H1 (cell line): Measurements from ENCODE around the gene SPDEF. TPM values are rescaled to one million over a fixed set of nuclear protein-coding genes. Genes with fewer than 3 reads are reported as not detected.

Source experiments
- CTCF ChIA-PET: fragments of 300-600 bp; sonication (Branson Sonifier 250); formaldehyde crosslinking; loops from one replicate; lab custom pipeline; 2021; ENCODE audit not compliant: partially characterized antibody; lab: Charles Lee
- POLR2A ChIA-PET: fragments of 300-600 bp; sonication (Branson Sonifier 250); formaldehyde crosslinking; loops from one replicate; lab custom pipeline; 2021; ENCODE audit warnings: inconsistent platforms; ENCODE audit not compliant: partially characterized antibody; lab: Charles Lee
- DNase-seq, 2 experiments: peaks; one replicate each; pipeline versions ENCODE4 v3.0.0 to v3.0.0-alpha.2; 2010 to 2022; ENCODE audit warnings: low spot score in 2 of 2, low read depth in 1 of 2, mixed read lengths in 1 of 2
- FAIRE-seq: peaks from 2 replicates; lab custom pipeline; 2011; peaks lifted over from hg19 to GRCh38; lab: Jason Lieb, UNC
- H2AFZ ChIP-seq: 2 replicates; pipeline ENCODE4 v1.8.1; 2012; ENCODE audit warnings: low read length, inconsistent platforms
- H2AK5ac ChIP-seq: 2 replicates; pipeline ENCODE4 v1.6.1; 2013; ENCODE audit warnings: low read depth, low read length
- H2BK120ac ChIP-seq: replicated peaks from 2 replicates; pipeline ENCODE3; 2013; ENCODE audit warnings: low read depth, low read length, inconsistent platforms
- H2BK12ac ChIP-seq: 2 replicates; pipeline ENCODE4 v1.6.1; 2013; ENCODE audit warnings: low read depth, low read length
- H2BK15ac ChIP-seq: 2 replicates; pipeline ENCODE4 v1.6.1; 2013; ENCODE audit warnings: low read length
- H2BK20ac ChIP-seq: 2 replicates; pipeline ENCODE4 v1.6.1; 2013; ENCODE audit warnings: low read length
- H2BK5ac ChIP-seq: 2 replicates; pipeline ENCODE4 v1.6.1; 2013; ENCODE audit warnings: low read depth, low read length
- H3K14ac ChIP-seq: 2 replicates; pipeline ENCODE4 v1.6.1; 2013; ENCODE audit warnings: inconsistent platforms; ENCODE audit not compliant: insufficient read length
- H3K18ac ChIP-seq: 2 replicates; pipeline ENCODE4 v1.6.1; 2013; ENCODE audit warnings: low read length; ENCODE audit errors: extremely low read depth
- H3K23ac ChIP-seq: 2 replicates; pipeline ENCODE4 v1.6.1; 2013; ENCODE audit warnings: inconsistent platforms; ENCODE audit not compliant: insufficient read length
- H3K23me2 ChIP-seq: 2 replicates; pipeline ENCODE4 v1.6.1; 2013; ENCODE audit warnings: low read depth, low read length
- H3K27ac ChIP-seq: 2 replicates; pipeline ENCODE4 v1.6.1; 2011; ENCODE audit warnings: low read depth, low read length, inconsistent platforms
- H3K27me3 ChIP-seq, 4 experiments: replicated peaks in 1 of 4; 1 replicate in 1 of 4; 2 replicates in 3 of 4; pipeline versions ENCODE4 v1.6.1 to v1.8.1; 2011 to 2013; ENCODE audit warnings: low read length in 3 of 4, mild to moderate bottlenecking in 3 of 4, inconsistent platforms in 2 of 4, mixed read lengths in 2 of 4, moderate library complexity in 1 of 4; ENCODE audit not compliant: control insufficient read depth in 3 of 4, insufficient read depth in 3 of 4; ENCODE audit errors: extremely low read depth in 1 of 4
- H3K36me3 ChIP-seq, 4 experiments: 2 replicates each; pipeline versions ENCODE4 v1.6.1 to v1.8.1; 2011 to 2013; ENCODE audit warnings: mild to moderate bottlenecking in 4 of 4, low read length in 3 of 4, moderate library complexity in 2 of 4, control low read depth in 1 of 4, inconsistent platforms in 1 of 4; ENCODE audit not compliant: insufficient read depth in 4 of 4, control insufficient read depth in 2 of 4
- H3K4ac ChIP-seq: replicated peaks from 2 replicates; pipeline ENCODE3; 2013; ENCODE audit warnings: low read length, low read depth, mixed read lengths, inconsistent platforms; ENCODE audit not compliant: insufficient read length
- H3K4me1 ChIP-seq, 4 experiments: replicated peaks in 1 of 4; 1 replicate in 1 of 4; 2 replicates in 3 of 4; pipeline versions ENCODE4 v1.6.1 to v1.8.1; 2011 to 2013; ENCODE audit warnings: low read length in 3 of 4, inconsistent platforms in 2 of 4, mixed read lengths in 1 of 4; ENCODE audit not compliant: insufficient read depth in 4 of 4, control insufficient read depth in 3 of 4
- H3K4me2 ChIP-seq, 2 experiments: 2 replicates each; pipeline versions ENCODE4 v1.6.1 to v1.8.1; 2011 to 2013; ENCODE audit warnings: low read depth in 2 of 2, low read length in 2 of 2, control low read depth in 1 of 2, inconsistent platforms in 1 of 2, mild to moderate bottlenecking in 1 of 2; ENCODE audit not compliant: insufficient read depth in 1 of 2
- H3K4me3 ChIP-seq, 4 experiments: fragments of 200-600, 300-600 bp in 1 of 4; sonication (generic), shearing (Covaris generic), sonication (Bioruptor Twin) in 1 of 4; 2 replicates each; pipeline versions ENCODE4 v1.5.1 to v1.8.1; 2011 to 2016; ENCODE audit warnings: low read length in 4 of 4, low read depth in 3 of 4, control low read depth in 2 of 4, inconsistent platforms in 2 of 4, mild to moderate bottlenecking in 2 of 4, mixed read lengths in 1 of 4, moderate library complexity in 1 of 4; ENCODE audit not compliant: insufficient read depth in 2 of 4; ENCODE audit errors: extremely low read depth in 1 of 4
- H3K56ac ChIP-seq: replicated peaks from 2 replicates; pipeline ENCODE3; 2013; ENCODE audit warnings: low read depth, mild to moderate bottlenecking, mixed read lengths, low read length, inconsistent platforms; ENCODE audit not compliant: insufficient read length
- H3K79me1 ChIP-seq: 2 replicates; pipeline ENCODE4 v1.6.1; 2013; ENCODE audit warnings: low read depth, low read length, control low read depth
- H3K79me2 ChIP-seq, 2 experiments: 2 replicates each; pipeline versions ENCODE4 v1.6.1 to v1.8.1; 2012 to 2013; ENCODE audit warnings: low read length in 2 of 2, mild to moderate bottlenecking in 2 of 2, inconsistent platforms in 1 of 2; ENCODE audit not compliant: insufficient read depth in 2 of 2, control insufficient read depth in 1 of 2
- H3K9ac ChIP-seq, 4 experiments: replicated peaks in 1 of 4; 1 replicate in 1 of 4; 2 replicates in 3 of 4; pipeline versions ENCODE4 v1.6.1 to v1.8.1; 2011 to 2013; ENCODE audit warnings: low read depth in 3 of 4, low read length in 3 of 4, control low read depth in 2 of 4, mild to moderate bottlenecking in 2 of 4, moderate library complexity in 2 of 4, inconsistent platforms in 1 of 4; ENCODE audit errors: extremely low read depth in 1 of 4
- H3K9me3 ChIP-seq, 2 experiments: 2 replicates each; pipeline versions ENCODE4 v1.6.1 to v1.8.1; 2012 to 2013; ENCODE audit warnings: mild to moderate bottlenecking in 2 of 2, moderate library complexity in 2 of 2, control low read depth in 1 of 2, inconsistent platforms in 1 of 2, low read depth in 1 of 2, low read length in 1 of 2, mixed read lengths in 1 of 2; ENCODE audit not compliant: insufficient read depth in 2 of 2
- H4K20me1 ChIP-seq, 2 experiments: replicated peaks in 1 of 2; 2 replicates each; pipeline versions ENCODE3 to v1.8.1; 2011 to 2013; ENCODE audit warnings: inconsistent platforms in 2 of 2, low read length in 2 of 2, mild to moderate bottlenecking in 1 of 2; ENCODE audit not compliant: insufficient read depth in 2 of 2, control insufficient read depth in 1 of 2
- H4K5ac ChIP-seq: 2 replicates; pipeline ENCODE4 v1.6.1; 2013; ENCODE audit warnings: low read length, low read depth, mixed read lengths, inconsistent platforms; ENCODE audit not compliant: insufficient read length
- H4K8ac ChIP-seq: 2 replicates; pipeline ENCODE4 v1.8.0; 2013; ENCODE audit warnings: mild to moderate bottlenecking, moderate library complexity, low read length, inconsistent platforms; ENCODE audit not compliant: insufficient read depth; ENCODE audit errors: extremely low read depth
- H4K91ac ChIP-seq: replicated peaks from 2 replicates; pipeline ENCODE3; 2013; ENCODE audit warnings: low read length, mixed read lengths, inconsistent platforms; ENCODE audit not compliant: insufficient read length
- BCL11A ChIP-seq, 2 experiments: IDR thresholded peaks; one replicate each; pipeline ENCODE4 v1.6.1; 2011; ENCODE audit warnings: low read depth in 2 of 2, low read length in 2 of 2, mild to moderate bottlenecking in 2 of 2
- CBX8 ChIP-seq: fragments of 300-800, 300-1000 bp; sonication (generic); IDR thresholded peaks from 2 replicates; pipeline ENCODE4 v1.7.1; 2016; ENCODE audit warnings: low read depth, low read length, borderline replicate concordance
- EGR1 ChIP-seq: IDR thresholded peaks from 2 replicates; pipeline ENCODE4 v1.6.1; 2011; ENCODE audit warnings: low read depth, low read length, borderline replicate concordance
- SAP30 ChIP-seq: fragments of 300-600 bp; sonication (generic); IDR thresholded peaks from 2 replicates; pipeline ENCODE4 v1.7.1; 2012; ENCODE audit warnings: low read length, moderate library complexity, mild to moderate bottlenecking, inconsistent platforms; ENCODE audit not compliant: insufficient read depth, insufficient replicate concordance
- SRF ChIP-seq: IDR thresholded peaks from 2 replicates; pipeline ENCODE4 v1.6.1; 2011; ENCODE audit warnings: mild to moderate bottlenecking, low read depth, low read length, moderate library complexity
- YY1 ChIP-seq: IDR thresholded peaks from 2 replicates; pipeline ENCODE4 v1.6.1; 2011; ENCODE audit warnings: low read depth, mild to moderate bottlenecking, low read length
- WGBS, 2 experiments: shearing (Covaris generic) in 1 of 2; methylation state at CpG; one replicate each; pipeline versions ENCODE4 v1.1.6 to v1.1.7; 2013 to 2015; ENCODE audit warnings: low lambda C conversion rate in 2 of 2, mixed read lengths in 2 of 2, inconsistent platforms in 1 of 2, low coverage in 1 of 2, missing lambda C conversion rate in 1 of 2; ENCODE audit not compliant: insufficient replicate concordance in 2 of 2, insufficient coverage in 1 of 2, insufficient read length in 1 of 2; ENCODE audit errors: extremely low coverage in 1 of 2, missing lambda C conversion rate in 1 of 2; 5-methylcytosine and 5-hydroxymethylcytosine counted together
- polyA plus RNA-seq, 7 experiments: library from polyadenylated mRNA; depleted of rRNA in 3 of 7; stranded (reverse) in 5 of 7; unstranded in 2 of 7; fragments of >200 nt in 5 of 7; fragments of 200-250 nt in 2 of 7; gene quantifications; 1 replicate in 5 of 7; 2 replicates in 1 of 7; 4 replicates in 1 of 7; pipeline versions ENCODE4 v1.2.1 to v1.2.3, GENCODE V29; 2011 to 2013; ENCODE audit warnings: missing spikeins in 2 of 7, mixed read lengths in 2 of 7
- total RNA-seq: library from RNA; stranded (reverse); fragmentation: NEBNext Ultra II Directional; extraction: Animal tissue kit (Norgen Biotek cat#: 25700); gene quantifications from 2 replicates; pipeline ENCODE4 v1.2.1, GENCODE V29; 2021
- TF ChIP-seq, protein P1 (sequence below): IDR thresholded peaks from 2 replicates; pipeline ENCODE4 v1.6.1; 2011; ENCODE audit warnings: low read depth, mild to moderate bottlenecking, low read length; ENCODE audit not compliant: insufficient read depth

Gene SPDEF
- total and polyA plus RNA-seq, 2 of the 8 experiments (the other 6 are each of a cell fraction or from before 2014, with no cell fraction given), result 0.15 to 0.30 TPM

DNA sequence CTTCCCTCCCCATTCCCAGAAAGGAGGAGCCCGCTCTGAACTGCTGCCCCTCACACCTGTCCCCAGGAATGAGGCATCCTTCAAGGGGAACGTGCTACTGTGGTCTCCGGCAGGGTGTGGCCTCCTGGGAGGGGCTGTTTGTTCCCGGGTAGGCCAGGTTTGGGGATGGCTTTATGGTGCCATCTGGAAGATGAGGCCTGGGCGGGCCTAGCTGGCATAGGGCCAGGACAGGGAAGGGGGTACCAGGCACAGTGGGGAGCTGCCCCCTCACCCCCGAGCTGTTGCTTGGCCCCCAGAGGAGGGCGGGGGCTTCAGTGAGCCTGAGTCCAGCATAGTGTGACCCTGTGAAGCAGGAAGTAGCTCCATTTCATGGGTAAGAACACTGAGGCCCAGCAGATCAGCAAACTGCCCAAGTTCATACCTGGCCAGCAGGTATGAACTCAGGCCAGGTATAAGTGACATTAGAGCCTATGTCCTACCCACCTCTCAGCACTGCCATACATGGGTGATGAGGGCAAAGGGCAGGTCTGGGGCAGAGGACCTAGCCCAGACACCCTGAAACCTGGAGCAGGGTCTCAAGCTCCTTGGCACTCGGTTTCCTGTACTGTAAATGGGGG, 17.5 kb upstream of the SPDEF start:
- Histone ChIP-seq H3K9ac (no peak overlapping the region), H3K4me2 (no peak overlapping the region), H4K8ac (0 out of 2 replicates have a peak overlapping the region, but pooled peaks have one; percentile 20), H3K23me2 (no peaks in the 10 kb centered on the region), H4K20me1 (no peaks in the 10 kb centered on the region), H3K27me3 (no peaks in the 10 kb centered on the region), H4K5ac (no peak overlapping the region), H3K4me1 (peaks cover 0 to 13% (median 7%) of the 10 kb centered on the region in 4 experiments), H2BK20ac (no peak overlapping the region), H3K27ac (no peak overlapping the region), H3K56ac (no peak overlapping the region)
- FAIRE-seq (no peak), DNase-seq (no peak)
- no peak for TF ChIP-seq EGR1
- TF ChIP-seq YY1, result no peak
- TF ChIP-seq CBX8, result no peak
- no peak for TF ChIP-seq BCL11A (IDR thresholded peaks at IDR 0.05; ENCODE audit: low read depth in 2 of 2, low read length in 2 of 2)
- TF ChIP-seq, protein P1, sequence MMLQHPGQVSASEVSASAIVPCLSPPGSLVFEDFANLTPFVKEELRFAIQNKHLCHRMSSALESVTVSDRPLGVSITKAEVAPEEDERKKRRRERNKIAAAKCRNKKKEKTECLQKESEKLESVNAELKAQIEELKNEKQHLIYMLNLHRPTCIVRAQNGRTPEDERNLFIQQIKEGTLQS, result no peak
- TF ChIP-seq SRF, result no peak
- no peak for TF ChIP-seq SAP30
- TF ChIP-seq, all 59 proteins: peak for 0
- WGBS, 2 experiments, result 85% methylated on average over 8 of the region's 8 CpGs; no CpG with 5 or more reads in 1 of the 2 experiments
- Histone ChIP-seq H2BK15ac (peak overlapping the region; percentile 8; the same call in 1 of the 2 replicates), H2BK120ac (no peak overlapping the region), H3K18ac (no peak overlapping the region), H4K91ac (no peak overlapping the region), H3K79me2 (no peaks in the 10 kb centered on the region), H3K36me3 (no peaks in the 10 kb centered on the region), H3K79me1 (no peaks in the 10 kb centered on the region), H3K4ac (no peak overlapping the region), H3K14ac (no peak overlapping the region), H2BK12ac (0 out of 2 replicates have a peak overlapping the region, but pooled peaks have one; percentile 14), H2BK5ac (no peak overlapping the region), H3K23ac (no peak overlapping the region), H3K4me3 (no peak overlapping the region), H2AK5ac (0 out of 2 replicates have a peak overlapping the region, but pooled peaks have one; percentile 6), H3K9me3 (no peaks in the 10 kb centered on the region), H2AFZ (no peak overlapping the region)
- CTCF ChIA-PET, result interaction anchor here (1.0 to 2.7 kb wide), 6 partner anchors 8 to 113 kb away, joined by 4 to 13 read pairs (median 6); partner anchors contain the start of gene SPDEF
- POLR2A ChIA-PET, result interaction anchor here (1.0 to 2.0 kb wide), 3 partner anchors 21 to 148 kb away, joined by 3 to 7 read pairs (median 7); partner anchors contain the start of gene RPS10
